ENCODE results near the gene BBS4. TPM values are rescaled to one million over a fixed set of nuclear protein-coding genes. Genes with fewer than 3 reads are reported as not detected.
"Not testable (repeated sequence)": the region's sequence is repeated elsewhere in the genome, so short reads cannot be mapped to it uniquely, and the experiment has no call there.

BBS4 gene
- total RNA-seq, 1 experiment from 2014 or later = 10.8 TPM

GRCh38 chr15:72700076-72700475, 14.1 kb downstream of the BBS4 start:
- POLR2A ChIA-PET (ENCODE audit: unreplicated experiment) = no interaction called here
- BruUV-seq (replicated peaks) = no TSS peak
- CTCF ChIA-PET = no interaction called here

GRCh38 chr15:72706266-72706665, 20.3 kb downstream of the BBS4 start:
- no TSS peak for BruUV-seq (replicated peaks)
- Histone ChIP-seq H3K27me3 (ENCODE audit: insufficient read depth, low read depth) (no peaks in the 10 kb centered on the region), H3K9me3 (ENCODE audit: insufficient read depth, low read depth) (no peaks in the 10 kb centered on the region), H3K9me2 (ENCODE audit: insufficient read depth) (no peaks in the 10 kb centered on the region), H3K4me1 (replicated peaks; ENCODE audit: insufficient read depth) (no peaks in the 10 kb centered on the region), H2AFZ (no peak overlapping the region), H3K36me3 (ENCODE audit: low read depth) (no peaks in the 10 kb centered on the region), H3F3A (ENCODE audit: insufficient read depth, low read depth) (no peaks in the 10 kb centered on the region), H3K4me2 (no peak overlapping the region), H3K27ac (no peak overlapping the region), H4K20me1 (ENCODE audit: insufficient read depth) (no peaks in the 10 kb centered on the region), H3K79me2 (ENCODE audit: low read depth) (no peaks in the 10 kb centered on the region), H3K4me3 (no peak overlapping the region)
- TF ChIP-seq CTCF (conservative IDR thresholded peaks at IDR 0.05) = no peak
- no peak for TF ChIP-seq EZH2 (IDR thresholded peaks at IDR 0.05; ENCODE audit: low read depth)
- intact Hi-C loops (cut with micrococcal nuclease; ENCODE audit: unreplicated experiment) = no loop called here
- CTCF ChIA-PET = no interaction called here
- no peak for DNase-seq
- POLR2A ChIA-PET (ENCODE audit: unreplicated experiment) = no interaction called here

More at GRCh38 chr15:72700076-72700475, 14.1 kb downstream of the BBS4 start:
- Histone ChIP-seq H3K9me3 (ENCODE audit: insufficient read depth, low read depth) (no peaks in the 10 kb centered on the region), H3K27me3 (ENCODE audit: insufficient read depth, low read depth) (no peaks in the 10 kb centered on the region), H3F3A (ENCODE audit: insufficient read depth, low read depth) (no peaks in the 10 kb centered on the region), H4K20me1 (ENCODE audit: insufficient read depth) (no peaks in the 10 kb centered on the region), H3K27ac (no peak overlapping the region), H3K36me3 (ENCODE audit: low read depth) (no peaks in the 10 kb centered on the region), H2AFZ (no peak overlapping the region), H3K9me2 (ENCODE audit: insufficient read depth) (no peaks in the 10 kb centered on the region), H3K79me2 (ENCODE audit: low read depth) (no peaks in the 10 kb centered on the region), H3K4me3 (no peak overlapping the region), H3K4me1 (replicated peaks; ENCODE audit: insufficient read depth) (no peaks in the 10 kb centered on the region), H3K4me2 (no peak overlapping the region)
- TF ChIP-seq EZH2 (IDR thresholded peaks at IDR 0.05; ENCODE audit: low read depth) (no peak), CTCF (conservative IDR thresholded peaks at IDR 0.05) (no peak)
- intact Hi-C loops (cut with micrococcal nuclease; ENCODE audit: unreplicated experiment) = no loop called here
- no peak for DNase-seq

GRCh38 chr15:72708551-72709303, 22.7 kb downstream of the BBS4 start:
- DNase-seq; H3K27me3 ChIP-seq (ENCODE audit: insufficient read depth, low read depth); H3F3A ChIP-seq (ENCODE audit: insufficient read depth, low read depth); H3K36me3 ChIP-seq (ENCODE audit: low read depth); H3K4me3 ChIP-seq; BruUV-seq (replicated peaks); H3K4me2 ChIP-seq; intact Hi-C loops (cut with micrococcal nuclease; ENCODE audit: unreplicated experiment); H3K79me2 ChIP-seq (ENCODE audit: low read depth); H2AFZ ChIP-seq; H3K27ac ChIP-seq; H4K20me1 ChIP-seq (ENCODE audit: insufficient read depth); POLR2A ChIA-PET (ENCODE audit: unreplicated experiment); H3K9me3 ChIP-seq (ENCODE audit: insufficient read depth, low read depth); CTCF ChIA-PET; H3K9me2 ChIP-seq (ENCODE audit: insufficient read depth); H3K4me1 ChIP-seq (replicated peaks; ENCODE audit: insufficient read depth): not testable (repeated sequence)

Data from PC-9 (cell line).